HK-2 (cell line): ENCODE data around the gene LMTK3.

Source experiments
- DNase-seq: peaks from one replicate; pipeline ENCODE4 v3.0.0-alpha.2; 2018; ENCODE audit not compliant: unreplicated experiment

Gene LMTK3

DNA sequence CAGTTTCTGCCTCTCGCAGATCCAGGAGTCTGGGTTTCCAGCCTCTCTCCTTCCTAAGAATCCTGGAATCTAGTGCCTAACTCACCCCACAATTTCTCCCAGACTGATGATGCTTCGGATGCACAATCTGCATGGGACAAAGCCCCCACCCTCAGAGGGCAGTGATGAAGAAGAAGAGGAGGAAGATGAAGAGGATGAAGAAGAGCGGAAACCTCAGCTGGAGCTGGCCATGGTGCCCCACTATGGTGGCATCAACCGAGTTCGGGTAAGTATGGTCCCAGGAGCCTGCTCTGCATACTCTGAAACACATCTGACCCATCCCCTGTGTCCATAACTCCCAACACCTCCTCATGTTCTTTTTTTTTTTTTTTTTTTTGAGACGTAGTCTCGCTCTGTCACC is 65.1 kb downstream of the LMTK3 start:
- DNase-seq: no peak

DNA sequence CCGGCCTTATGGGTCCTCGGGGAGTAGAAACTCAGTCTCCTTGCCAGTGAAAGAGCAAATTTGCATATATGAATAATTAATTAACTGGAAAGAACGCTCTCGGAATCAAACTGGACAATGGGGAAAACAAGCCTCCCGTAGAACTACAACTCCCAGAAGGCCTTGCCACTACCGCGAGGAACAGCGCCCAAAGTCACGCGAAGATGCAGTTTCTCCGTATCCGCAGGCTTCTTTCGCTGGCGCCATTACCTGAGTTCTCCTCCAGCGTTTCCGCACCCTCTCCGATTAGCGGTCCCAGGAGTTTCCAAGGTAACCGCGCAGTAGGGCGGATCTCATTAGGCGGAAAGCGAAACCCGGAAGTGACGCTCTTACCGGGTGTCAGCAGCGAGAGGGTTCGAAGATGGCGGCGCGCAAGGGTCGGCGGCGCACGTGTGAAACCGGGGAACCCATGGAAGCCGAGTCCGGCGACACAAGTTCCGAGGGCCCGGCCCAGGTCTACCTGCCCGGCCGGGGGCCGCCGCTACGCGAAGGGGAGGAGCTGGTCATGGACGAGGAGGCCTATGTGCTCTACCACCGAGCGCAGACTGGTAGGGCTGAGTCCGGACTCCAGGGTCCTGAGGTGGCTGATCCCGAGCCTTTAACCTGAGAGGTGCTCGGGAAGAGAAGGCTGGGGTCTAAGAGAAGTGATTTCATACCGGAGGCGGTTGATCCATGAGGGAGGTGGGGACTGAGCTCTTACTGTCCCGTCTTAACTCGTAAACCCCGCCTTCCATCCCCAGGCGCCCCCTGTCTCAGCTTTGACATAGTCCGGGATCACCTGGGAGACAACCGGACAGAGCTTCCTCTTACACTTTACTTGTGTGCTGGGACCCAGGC is 65.8 kb downstream of the LMTK3 start, which contains the start of gene GRWD1:
Gene GRWD1, plus strand, starts transcription at position 378 of the 876 bp plus-strand sequence. Its CDS starts 23 bp downstream, at position 401.
- DNase-seq: peak; percentile 93

DNA sequence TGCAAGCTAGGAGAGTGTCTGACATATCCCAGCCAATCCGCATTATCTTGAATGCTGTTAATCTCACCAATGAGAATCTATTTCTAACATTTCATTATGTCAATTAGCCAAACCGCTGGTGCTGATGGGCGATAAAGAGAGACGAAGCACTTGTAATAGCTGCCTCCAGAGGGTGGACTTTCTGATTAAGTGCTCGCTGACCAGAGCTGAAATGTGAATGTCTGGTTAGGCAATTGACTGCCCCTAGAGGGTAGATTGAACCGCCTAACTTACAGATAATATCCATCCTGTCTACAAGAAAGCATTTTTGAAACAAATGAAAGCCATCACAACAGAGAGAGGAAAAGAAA is 66.4 kb downstream of the LMTK3 start:
- no peak for DNase-seq

DNA sequence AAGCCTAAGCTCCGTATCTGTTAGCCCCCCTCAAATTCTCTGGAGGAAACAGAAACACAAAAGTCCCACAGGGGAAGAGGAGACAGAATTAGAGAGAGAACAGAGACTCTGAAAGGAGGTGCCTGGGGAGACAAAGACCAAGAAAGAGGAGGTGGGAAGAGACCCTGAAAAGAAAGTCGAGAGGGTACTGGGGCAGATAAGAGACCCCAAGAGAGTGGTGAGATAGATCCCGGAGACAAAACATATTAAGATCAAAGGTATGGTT is 66.8 kb downstream of the LMTK3 start:
- DNase-seq: no peak

DNA sequence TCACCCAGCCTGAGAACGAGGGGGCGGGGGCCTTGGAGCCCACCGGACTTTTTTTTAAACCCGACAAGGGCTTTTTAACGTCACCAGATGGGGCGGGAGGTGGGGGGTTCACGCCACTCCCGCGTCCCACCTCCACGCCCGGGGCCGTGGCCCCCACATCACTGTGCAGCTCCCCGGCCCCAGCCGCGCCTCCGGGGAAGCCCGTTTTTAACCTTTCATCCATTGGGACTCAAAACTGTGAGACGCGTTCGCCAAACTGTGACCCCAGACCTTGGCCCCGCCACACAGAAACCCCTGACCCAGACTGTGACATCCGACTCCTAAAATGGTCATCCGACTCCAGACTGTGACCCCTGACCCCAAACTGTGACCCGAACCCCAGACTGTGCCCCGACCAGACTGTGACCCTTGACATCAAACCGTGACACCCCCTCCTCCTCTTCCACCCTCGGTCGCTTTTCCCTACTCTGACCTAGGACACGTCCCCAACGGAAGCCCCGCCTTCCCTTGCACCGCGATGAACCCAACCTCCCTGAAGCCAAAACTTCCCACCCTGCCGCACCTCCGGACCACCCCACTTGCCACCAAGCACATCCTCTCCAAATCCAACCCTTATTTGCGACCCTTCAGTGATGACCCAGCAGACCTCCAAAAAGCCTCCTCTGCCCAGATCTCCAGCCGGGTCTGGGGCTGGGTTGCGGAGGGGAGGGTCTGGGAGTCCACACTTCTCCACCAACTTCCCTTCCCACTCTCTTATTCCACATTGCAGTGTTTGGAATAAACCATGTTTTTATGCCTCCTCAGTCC is 67.3 kb downstream of the LMTK3 start:
- DNase-seq: no peak

DNA sequence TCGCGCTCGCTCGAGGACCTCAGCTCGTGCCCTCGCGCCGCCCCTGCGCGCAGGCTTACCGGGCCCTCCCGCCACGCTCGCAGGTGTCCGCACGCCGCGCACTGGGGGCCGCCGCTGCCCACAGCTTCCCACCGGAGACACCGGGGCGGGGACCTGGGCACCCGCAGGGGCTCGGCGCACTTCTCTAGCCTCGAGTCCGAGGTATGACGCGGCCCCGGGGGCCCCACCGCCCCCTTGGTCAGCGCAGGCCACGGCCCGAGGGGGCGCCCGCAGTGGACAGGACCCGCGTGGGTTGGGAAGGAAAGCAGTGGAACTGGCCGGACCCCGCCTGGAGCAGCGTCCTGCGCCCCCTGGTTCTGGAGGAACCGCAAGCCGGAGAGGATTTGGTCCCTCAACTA is 67.9 kb downstream of the LMTK3 start:
- no peak for DNase-seq

DNA sequence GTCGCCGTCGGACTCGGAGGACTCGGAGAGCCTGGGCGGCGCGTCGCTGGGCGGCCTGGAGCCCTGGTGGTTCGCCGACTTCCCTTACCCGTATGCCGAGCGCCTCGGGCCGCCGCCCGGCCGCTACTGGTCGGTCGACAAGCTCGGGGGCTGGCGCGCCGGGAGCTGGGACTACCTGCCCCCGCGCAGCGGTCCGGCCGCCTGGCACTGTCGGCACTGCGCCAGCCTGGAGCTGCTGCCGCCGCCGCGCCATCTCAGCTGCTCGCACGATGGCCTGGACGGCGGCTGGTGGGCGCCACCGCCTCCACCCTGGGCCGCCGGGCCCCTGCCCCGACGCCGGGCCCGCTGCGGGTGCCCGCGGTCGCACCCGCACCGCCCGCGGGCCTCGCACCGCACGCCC is 68.4 kb downstream of the LMTK3 start:
- DNase-seq: no peak

DNA sequence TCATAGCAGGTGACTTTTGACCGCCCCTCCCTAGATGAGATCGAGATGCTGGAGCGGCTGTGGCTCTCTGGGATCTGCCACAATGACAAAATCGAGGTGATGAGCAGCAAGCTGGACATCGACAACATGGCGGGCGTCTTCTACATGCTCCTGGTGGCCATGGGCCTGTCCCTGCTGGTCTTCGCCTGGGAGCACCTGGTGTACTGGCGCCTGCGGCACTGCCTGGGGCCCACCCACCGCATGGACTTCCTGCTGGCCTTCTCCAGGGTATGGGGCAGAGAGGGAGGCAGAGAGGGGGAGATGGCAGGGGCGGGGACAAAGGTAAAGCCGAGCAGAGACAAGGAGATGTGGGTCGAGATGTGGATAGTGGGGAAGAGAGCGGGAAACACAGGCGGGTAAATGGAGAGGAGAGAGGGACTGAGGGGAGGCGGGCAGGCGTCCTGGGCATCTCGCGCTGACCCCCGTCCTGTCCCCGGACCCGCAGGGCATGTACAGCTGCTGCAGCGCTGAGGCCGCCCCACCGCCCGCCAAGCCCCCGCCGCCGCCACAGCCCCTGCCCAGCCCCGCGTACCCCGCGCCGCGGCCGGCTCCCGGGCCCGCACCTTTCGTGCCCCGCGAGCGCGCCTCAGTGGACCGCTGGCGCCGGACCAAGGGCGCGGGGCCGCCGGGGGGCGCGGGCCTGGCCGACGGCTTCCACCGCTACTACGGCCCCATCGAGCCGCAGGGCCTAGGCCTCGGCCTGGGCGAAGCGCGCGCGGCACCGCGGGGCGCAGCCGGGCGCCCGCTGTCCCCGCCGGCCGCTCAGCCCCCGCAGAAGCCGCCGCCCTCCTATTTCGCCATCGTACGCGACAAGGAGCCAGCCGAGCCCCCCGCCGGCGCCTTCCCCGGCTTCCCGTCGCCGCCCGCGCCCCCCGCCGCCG is 69.3 kb downstream of the LMTK3 start:
- DNase-seq: no peak

DNA sequence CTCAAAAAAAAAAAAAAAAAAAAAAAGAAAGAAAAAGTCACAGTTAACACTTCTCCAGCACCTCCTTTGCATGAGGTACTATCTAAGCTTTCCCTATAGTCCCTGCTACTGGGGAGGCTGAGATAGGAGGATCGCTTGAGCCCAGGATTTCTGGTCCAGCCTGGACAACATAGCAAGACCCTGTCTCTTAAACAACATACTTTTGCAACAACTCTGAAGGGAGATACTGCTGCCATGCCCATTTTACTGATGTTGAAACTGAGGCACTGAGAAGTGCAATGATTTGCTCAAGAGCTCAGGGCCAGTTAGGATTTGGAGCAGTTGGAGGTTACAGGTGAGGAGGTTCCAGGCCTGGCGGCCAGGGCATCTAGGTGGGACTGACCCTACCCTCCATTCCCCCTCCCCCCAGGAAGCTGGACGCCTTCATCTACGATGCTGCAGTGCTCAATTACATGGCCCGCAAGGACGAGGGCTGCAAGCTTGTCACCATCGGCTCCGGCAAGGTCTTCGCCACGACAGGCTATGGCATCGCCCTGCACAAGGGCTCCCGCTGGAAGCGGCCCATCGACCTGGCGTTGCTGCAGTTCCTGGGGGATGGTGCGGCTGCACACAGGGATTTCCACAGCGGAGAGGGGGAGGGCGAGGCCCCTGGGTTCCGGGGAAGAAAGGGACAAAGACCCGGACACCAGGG is 70.1 kb downstream of the LMTK3 start:
- DNase-seq: no peak

DNA sequence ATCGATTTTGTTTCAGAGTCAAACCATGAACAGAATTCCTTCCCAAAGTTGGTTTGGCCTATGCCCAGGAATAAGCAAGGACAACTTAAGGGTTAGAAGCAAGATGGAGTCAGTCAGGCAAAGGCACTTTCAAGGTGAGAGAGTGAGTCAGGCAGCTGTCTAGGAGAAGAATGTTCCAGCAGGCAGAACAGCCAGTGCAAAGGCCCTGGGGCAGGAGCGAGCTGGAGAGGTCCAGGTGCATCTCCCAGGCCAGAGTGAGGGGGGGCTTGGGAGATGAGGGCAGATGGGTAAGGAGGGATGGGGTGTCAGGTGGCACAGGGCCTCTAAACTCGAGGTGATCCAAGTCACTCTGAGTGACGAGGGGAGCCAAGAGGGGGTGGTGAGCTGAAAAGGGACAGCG is 75.0 kb downstream of the LMTK3 start:
- no peak for DNase-seq
